Hepatic stellate cell (primary cell): ENCODE data around the gene ALDH1L1.
"Not testable (repeated sequence)": the region's sequence is repeated elsewhere in the genome, so short reads cannot be mapped to it uniquely, and the experiment has no call there.

Source experiments
- DNase-seq: peaks from one replicate; pipeline ENCODE4 v3.0.0; 2011; ENCODE audit warnings: low spot score

The ALDH1L1 gene

GRCh38 chr3:126082362-126083137 lies 97.8 kb downstream of the ALDH1L1 start:
- DNase-seq: no peak

GRCh38 chr3:126081618-126082361 lies 98.6 kb downstream of the ALDH1L1 start:
- DNase-seq: peak; percentile 70

GRCh38 chr3:126080970-126081369 lies 99.4 kb downstream of the ALDH1L1 start:
- no peak for DNase-seq

- no peak for DNase-seq
These were observed 101.5 kb downstream of the ALDH1L1 start for GRCh38 chr3:126078866-126079265.

GRCh38 chr3:126077754-126078153 lies 102.6 kb downstream of the ALDH1L1 start:
- DNase-seq: no peak

- no peak for DNase-seq
These were observed 104.2 kb downstream of the ALDH1L1 start for GRCh38 chr3:126076140-126076539.

- DNase-seq: no peak
These were observed 110.2 kb downstream of the ALDH1L1 start for GRCh38 chr3:126070146-126070545.

DNA sequence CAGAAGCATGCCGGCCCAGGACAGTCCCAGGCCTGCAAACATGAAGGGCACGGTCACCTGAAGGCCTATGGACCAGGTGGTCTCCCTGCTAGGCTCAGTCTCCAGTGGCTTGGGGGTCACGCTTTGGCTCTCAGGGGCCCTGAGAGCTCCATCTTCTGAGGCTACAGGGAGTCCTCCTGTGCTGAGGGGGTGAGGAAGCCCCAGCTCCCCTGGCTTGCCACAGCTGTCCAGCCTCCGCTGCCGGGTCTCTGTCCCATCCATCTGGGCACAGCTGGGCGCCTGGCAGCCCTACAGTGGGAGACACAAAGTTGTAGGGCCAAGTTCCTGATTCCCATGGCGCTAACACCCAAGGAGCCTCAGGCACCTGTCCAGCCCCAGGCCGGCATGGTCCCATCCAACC lies 112.4 kb downstream of the ALDH1L1 start:
- DNase-seq: no peak

DNA sequence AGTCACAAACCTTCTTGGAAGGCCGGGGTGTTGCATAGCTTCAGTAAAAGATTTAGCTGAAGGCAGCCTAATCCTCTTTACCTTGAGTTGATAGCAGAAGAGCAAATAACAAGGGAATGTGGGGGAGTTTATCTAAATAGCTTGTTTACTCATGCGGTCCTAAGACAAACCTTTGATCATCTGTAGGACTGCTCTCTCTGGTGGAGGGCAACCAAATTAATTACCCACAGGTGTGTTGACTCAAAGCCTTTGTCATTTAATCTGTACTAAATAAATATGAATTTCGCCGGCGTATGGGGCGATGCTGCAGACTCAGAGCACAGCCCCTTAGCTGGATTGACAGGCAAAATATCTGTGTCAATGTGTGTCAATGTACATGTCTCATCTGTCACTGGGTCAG lies 113.7 kb downstream of the ALDH1L1 start:
- DNase-seq: not testable (repeated sequence)

DNA sequence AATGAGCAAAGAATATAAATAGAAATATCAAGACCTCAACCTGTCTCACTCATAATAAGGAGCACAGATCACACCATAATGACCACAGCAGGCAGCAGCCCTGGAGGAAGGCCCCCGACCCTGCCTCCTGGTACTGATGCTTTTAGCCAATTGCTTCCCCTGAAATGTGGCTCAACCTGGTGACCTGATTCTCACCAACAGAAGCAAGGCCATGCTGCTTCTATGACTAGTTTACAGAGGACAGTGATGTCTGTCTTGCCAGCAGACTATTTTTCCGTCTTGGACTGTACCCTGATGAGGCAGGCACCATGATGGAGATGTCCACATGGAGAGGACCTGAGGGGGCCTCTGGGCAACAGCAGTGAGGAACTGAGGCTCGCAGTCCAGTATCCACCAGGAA lies 114.5 kb downstream of the ALDH1L1 start:
- no peak for DNase-seq

- no peak for DNase-seq
These were observed 115.6 kb downstream of the ALDH1L1 start for GRCh38 chr3:126064627-126065258.

- no peak for DNase-seq
These were observed 116.9 kb downstream of the ALDH1L1 start for GRCh38 chr3:126063358-126063965.

GRCh38 chr3:126061301-126062032 lies 118.9 kb downstream of the ALDH1L1 start:
- no peak for DNase-seq

GRCh38 chr3:126060613-126061145 lies 119.7 kb downstream of the ALDH1L1 start:
- DNase-seq: no peak

DNA sequence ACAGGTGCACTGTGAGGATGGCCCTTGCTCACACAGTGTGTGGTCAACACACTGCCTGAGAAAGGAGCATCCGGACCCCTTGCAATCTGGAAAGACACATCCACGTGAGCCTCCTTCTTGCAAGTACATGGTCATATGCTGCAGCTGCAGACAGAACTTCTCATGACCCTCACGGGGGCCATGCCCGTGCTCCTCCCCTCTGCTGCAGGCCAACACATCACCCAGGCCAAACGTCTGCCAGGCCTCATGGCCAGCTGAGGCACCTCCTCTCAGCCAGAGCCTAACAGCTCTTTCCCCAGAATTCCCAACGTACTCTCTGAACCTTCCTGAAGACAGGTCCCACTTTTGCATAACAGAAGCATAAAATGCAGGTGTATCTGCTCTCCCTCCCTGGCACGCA lies 121.7 kb downstream of the ALDH1L1 start:
- no peak for DNase-seq

GRCh38 chr3:126057936-126058335 lies 122.5 kb downstream of the ALDH1L1 start:
- DNase-seq: no peak

DNA sequence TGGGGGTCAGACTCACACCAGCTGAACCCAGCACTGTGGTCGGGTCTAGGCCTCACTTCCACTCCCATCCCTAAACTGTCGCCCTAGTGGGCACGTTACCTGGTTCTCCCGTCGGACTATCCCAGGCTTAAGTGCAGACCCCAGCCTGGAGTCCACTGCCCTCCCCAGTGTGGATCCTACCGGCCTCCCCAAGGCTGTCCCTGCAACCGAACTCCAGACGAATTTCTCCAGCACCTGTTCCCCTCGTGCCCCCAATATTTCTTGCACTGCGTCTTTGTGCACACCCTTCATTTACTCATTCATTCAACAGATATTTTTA lies 122.9 kb downstream of the ALDH1L1 start:
- DNase-seq: no peak

GRCh38 chr3:126056681-126057500 lies 123.5 kb downstream of the ALDH1L1 start:
- DNase-seq: no peak

GRCh38 chr3:126056088-126056487 lies 124.3 kb downstream of the ALDH1L1 start:
- no peak for DNase-seq

GRCh38 chr3:126054870-126055269 lies 125.5 kb downstream of the ALDH1L1 start:
- no peak for DNase-seq
